GM19351 (cell line): ENCODE results near the gene P2RY14.

Experiments
- ATAC-seq: cut with Tn5 transposase; IDR thresholded peaks from one replicate; pipeline ENCODE4 v1.9.1; 2021; ENCODE audit warnings: mild to moderate bottlenecking, moderate library complexity; ENCODE audit not compliant: unreplicated experiment

The P2RY14 gene

GRCh38 chr3:151219056-151219455, 59.3 kb downstream of the P2RY14 start:
- ATAC-seq, result no peak

- ATAC-seq, result no peak
These were observed 60.2 kb downstream of the P2RY14 start for GRCh38 chr3:151218136-151218535.

- ATAC-seq, result no peak
These were observed 61.4 kb downstream of the P2RY14 start for GRCh38 chr3:151216641-151217607.

GRCh38 chr3:151214459-151214858, 63.9 kb downstream of the P2RY14 start:
- ATAC-seq, result no peak

- no peak for ATAC-seq
These were observed 64.5 kb downstream of the P2RY14 start for GRCh38 chr3:151213881-151214280.

- ATAC-seq, result no peak
These were observed 65.2 kb downstream of the P2RY14 start for GRCh38 chr3:151213151-151213550.

- peak; percentile 54 for ATAC-seq
These were observed 67.5 kb downstream of the P2RY14 start for GRCh38 chr3:151210676-151211381.

GRCh38 chr3:151209654-151210053, 68.7 kb downstream of the P2RY14 start:
- ATAC-seq, result no peak

GRCh38 chr3:151206201-151206600, 72.1 kb downstream of the P2RY14 start:
- ATAC-seq, result no peak

- no peak for ATAC-seq
These were observed 72.9 kb downstream of the P2RY14 start for GRCh38 chr3:151205482-151205881.

- no peak for ATAC-seq
These were observed 73.6 kb downstream of the P2RY14 start for GRCh38 chr3:151204530-151205402.

- ATAC-seq, result peak; percentile 96
These were observed 75.3 kb downstream of the P2RY14 start, which contains the start of gene GPR171 for GRCh38 chr3:151203051-151203420. GPR171 (minus strand) TSS chr3:151203216; CDS start chr3:151199386, 3,830 bp downstream.

- ATAC-seq, result no peak
These were observed 77.2 kb downstream of the P2RY14 start for GRCh38 chr3:151201051-151201730.

- ATAC-seq, result no peak
These were observed 77.8 kb downstream of the P2RY14 start for GRCh38 chr3:151200586-151200985.

- no peak for ATAC-seq
These were observed 78.5 kb downstream of the P2RY14 start for GRCh38 chr3:151199554-151200438.

- ATAC-seq, result no peak
These were observed 79.5 kb downstream of the P2RY14 start for GRCh38 chr3:151198849-151199248.

- ATAC-seq, result no peak
These were observed 80.2 kb downstream of the P2RY14 start for GRCh38 chr3:151197981-151198767.

GRCh38 chr3:151197228-151197627, 81.1 kb downstream of the P2RY14 start:
- ATAC-seq, result no peak

GRCh38 chr3:151196434-151196833, 81.9 kb downstream of the P2RY14 start:
- no peak for ATAC-seq
